NK-92 (cell line): ENCODE data around the gene EFCAB5.

Experiments
- DNase-seq: peaks from one replicate; lab custom pipeline; 2025; ENCODE audit not compliant: unreplicated experiment; lab: John Stamatoyannopoulos, UW

The EFCAB5 gene

GRCh38 chr17:30153463-30153862 is 212.0 kb downstream of the EFCAB5 start:
- DNase-seq: no peak

GRCh38 chr17:30155389-30155788 is 214.0 kb downstream of the EFCAB5 start:
- DNase-seq: no peak
